ENCODE data around the gene WDPCP. TPM values are rescaled to one million over a fixed set of nuclear protein-coding genes. Genes with fewer than 3 reads are reported as not detected.

Gene WDPCP
- total and polyA plus RNA-seq, 4 donors: 1.1 to 7.6 (median 2.7) TPM

- Histone ChIP-seq H3K36me3 (ENCODE audit: control insufficient read depth in 4 of 4, insufficient read depth in 3 of 4, low read depth in 1 of 4, low read length in 3 of 4) (no peaks in the 10 kb centered on the region), H3K9ac (ENCODE audit: low read depth in 1 of 2, low read length in 2 of 2) (no peak overlapping the region)
- WGBS: 85% methylated on average over 6 of the region's 6 CpGs
Observed at GRCh38 chr2:63444565-63445288, 143.6 kb downstream of the WDPCP start.

GRCh38 chr2:63440612-63441011 lies 147.7 kb downstream of the WDPCP start:
- H3K4me3 ChIP-seq (ENCODE audit: low read depth in 1 of 3, low read length in 3 of 3): no peak overlapping the region
- no peak for TF ChIP-seq HNF4A (conservative IDR thresholded peaks at IDR 0.05)
- no peak for TF ChIP-seq HNF4G (IDR thresholded peaks at IDR 0.05)
- no peak for TF ChIP-seq RXRA (IDR thresholded peaks at IDR 0.05)
- TF ChIP-seq, protein P1, sequence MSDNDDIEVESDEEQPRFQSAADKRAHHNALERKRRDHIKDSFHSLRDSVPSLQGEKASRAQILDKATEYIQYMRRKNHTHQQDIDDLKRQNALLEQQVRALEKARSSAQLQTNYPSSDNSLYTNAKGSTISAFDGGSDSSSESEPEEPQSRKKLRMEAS (IDR thresholded peaks at IDR 0.05): no peak
- TF ChIP-seq FOXA1 (IDR thresholded peaks at IDR 0.05): no peak
- DNase-seq (ENCODE audit: low spot score): no peak
- H3K9me3 ChIP-seq (ENCODE audit: control insufficient read depth in 4 of 4, low read length in 3 of 4): no peaks in the 10 kb centered on the region
- H3K27me3 ChIP-seq (ENCODE audit: control insufficient read depth in 4 of 4, insufficient read depth in 4 of 4, low read length in 3 of 4): no peaks in the 10 kb centered on the region
- no peak overlapping the region for H3K27ac ChIP-seq (ENCODE audit: low read depth in 1 of 2, low read length in 2 of 2)
- 95% methylated on average over 1 of the region's 1 CpG for WGBS
- no peak overlapping the region for H3K9ac ChIP-seq (ENCODE audit: low read depth in 1 of 2, low read length in 2 of 2)
- no peaks in the 10 kb centered on the region for H3K36me3 ChIP-seq (ENCODE audit: control insufficient read depth in 4 of 4, insufficient read depth in 3 of 4, low read depth in 1 of 4, low read length in 3 of 4)
- no peaks in the 10 kb centered on the region for H3K4me1 ChIP-seq (ENCODE audit: control insufficient read depth in 4 of 4, insufficient read depth in 4 of 4, low read length in 3 of 4)

More at GRCh38 chr2:63444565-63445288, 143.6 kb downstream of the WDPCP start:
- DNase-seq (ENCODE audit: low spot score): no peak
- Histone ChIP-seq H3K9me3 (ENCODE audit: control insufficient read depth in 4 of 4, low read length in 3 of 4) (no peaks in the 10 kb centered on the region), H3K4me1 (ENCODE audit: control insufficient read depth in 4 of 4, insufficient read depth in 4 of 4, low read length in 3 of 4) (no peaks in the 10 kb centered on the region), H3K4me3 (ENCODE audit: low read depth in 1 of 3, low read length in 3 of 3) (no peak overlapping the region), H3K27ac (ENCODE audit: low read depth in 1 of 2, low read length in 2 of 2) (no peak overlapping the region), H3K27me3 (ENCODE audit: control insufficient read depth in 4 of 4, insufficient read depth in 4 of 4, low read length in 3 of 4) (no peaks in the 10 kb centered on the region)
- TF ChIP-seq YY1 (IDR thresholded peaks at IDR 0.05) (no peak), NR2F2 (IDR thresholded peaks at IDR 0.05) (no peak), RXRA (IDR thresholded peaks at IDR 0.05) (no peak), ATF3 (IDR thresholded peaks at IDR 0.05) (no peak), SP1 (IDR thresholded peaks at IDR 0.05) (no peak), HNF4G (IDR thresholded peaks at IDR 0.05) (no peak)

- 91% methylated on average over 1 of the region's 1 CpG for WGBS
- H3K27ac ChIP-seq (ENCODE audit: low read depth in 1 of 2, low read length in 2 of 2): no peak overlapping the region
- H3K4me3 ChIP-seq (ENCODE audit: low read depth in 1 of 3, low read length in 3 of 3): no peak overlapping the region
- TF ChIP-seq HNF4A (conservative IDR thresholded peaks at IDR 0.05) (no peak), ATF3 (IDR thresholded peaks at IDR 0.05) (no peak), RAD21 (IDR thresholded peaks at IDR 0.05) (no peak), HNF4G (IDR thresholded peaks at IDR 0.05) (no peak), SP1 (IDR thresholded peaks at IDR 0.05) (no peak), TAF1 (conservative IDR thresholded peaks at IDR 0.05) (no peak), JUND (IDR thresholded peaks at IDR 0.05) (no peak)
- TF ChIP-seq, protein P2, sequence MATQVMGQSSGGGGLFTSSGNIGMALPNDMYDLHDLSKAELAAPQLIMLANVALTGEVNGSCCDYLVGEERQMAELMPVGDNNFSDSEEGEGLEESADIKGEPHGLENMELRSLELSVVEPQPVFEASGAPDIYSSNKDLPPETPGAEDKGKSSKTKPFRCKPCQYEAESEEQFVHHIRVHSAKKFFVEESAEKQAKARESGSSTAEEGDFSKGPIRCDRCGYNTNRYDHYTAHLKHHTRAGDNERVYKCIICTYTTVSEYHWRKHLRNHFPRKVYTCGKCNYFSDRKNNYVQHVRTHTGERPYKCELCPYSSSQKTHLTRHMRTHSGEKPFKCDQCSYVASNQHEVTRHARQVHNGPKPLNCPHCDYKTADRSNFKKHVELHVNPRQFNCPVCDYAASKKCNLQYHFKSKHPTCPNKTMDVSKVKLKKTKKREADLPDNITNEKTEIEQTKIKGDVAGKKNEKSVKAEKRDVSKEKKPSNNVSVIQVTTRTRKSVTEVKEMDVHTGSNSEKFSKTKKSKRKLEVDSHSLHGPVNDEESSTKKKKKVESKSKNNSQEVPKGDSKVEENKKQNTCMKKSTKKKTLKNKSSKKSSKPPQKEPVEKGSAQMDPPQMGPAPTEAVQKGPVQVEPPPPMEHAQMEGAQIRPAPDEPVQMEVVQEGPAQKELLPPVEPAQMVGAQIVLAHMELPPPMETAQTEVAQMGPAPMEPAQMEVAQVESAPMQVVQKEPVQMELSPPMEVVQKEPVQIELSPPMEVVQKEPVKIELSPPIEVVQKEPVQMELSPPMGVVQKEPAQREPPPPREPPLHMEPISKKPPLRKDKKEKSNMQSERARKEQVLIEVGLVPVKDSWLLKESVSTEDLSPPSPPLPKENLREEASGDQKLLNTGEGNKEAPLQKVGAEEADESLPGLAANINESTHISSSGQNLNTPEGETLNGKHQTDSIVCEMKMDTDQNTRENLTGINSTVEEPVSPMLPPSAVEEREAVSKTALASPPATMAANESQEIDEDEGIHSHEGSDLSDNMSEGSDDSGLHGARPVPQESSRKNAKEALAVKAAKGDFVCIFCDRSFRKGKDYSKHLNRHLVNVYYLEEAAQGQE (IDR thresholded peaks at IDR 0.05): no peak
- no peaks in the 10 kb centered on the region for H3K4me1 ChIP-seq (ENCODE audit: control insufficient read depth in 4 of 4, insufficient read depth in 4 of 4, low read length in 3 of 4)
- DNase-seq (ENCODE audit: low spot score): no peak
- no peak overlapping the region for H3K9ac ChIP-seq (ENCODE audit: low read depth in 1 of 2, low read length in 2 of 2)
- no peaks in the 10 kb centered on the region for H3K9me3 ChIP-seq (ENCODE audit: control insufficient read depth in 4 of 4, low read length in 3 of 4)
- H3K27me3 ChIP-seq (ENCODE audit: control insufficient read depth in 4 of 4, insufficient read depth in 4 of 4, low read length in 3 of 4): no peaks in the 10 kb centered on the region
- no peaks in the 10 kb centered on the region for H3K36me3 ChIP-seq (ENCODE audit: control insufficient read depth in 4 of 4, insufficient read depth in 3 of 4, low read depth in 1 of 4, low read length in 3 of 4)
Observed at GRCh38 chr2:63438181-63438580, 150.1 kb downstream of the WDPCP start.
